HCT116 (cell line): Measurements from ENCODE around the gene PPP1R36. TPM values are rescaled to one million over a fixed set of nuclear protein-coding genes. Genes with fewer than 3 reads are reported as not detected.

Experiments
- ATAC-seq: fragments of 200-7000 bp; cut with Tn5 transposase; 2 replicates; pipeline ENCODE4 v1.9.1; 2020; ENCODE audit warnings: mild to moderate bottlenecking, moderate library complexity
- BruUV-seq: library from RNA; stranded (reverse); fragments of 400-500 nt; replicated peaks from 2 replicates; lab custom pipeline; 2021; lab: Mats Ljungman, UMichigan
- CTCF ChIA-PET: fragments of 300-600 bp; sonication (Branson Sonifier 250); formaldehyde crosslinking; loops from one replicate; lab custom pipeline; 2021; ENCODE audit warnings: antibody characterized with exemption; lab: Charles Lee
- POLR2A ChIA-PET: fragments of 300-600, 350-600 bp; sonication (Branson Sonifier 250); formaldehyde crosslinking; loops from one replicate; lab custom pipeline; 2021; ENCODE audit warnings: antibody characterized with exemption; lab: Charles Lee
- RAD21 ChIA-PET, 2 experiments: fragments of 300-600 bp; sonication (Branson Sonifier 250); formaldehyde crosslinking; loops; one replicate each; lab custom pipeline; 2023; ENCODE audit warnings: low total read pairs in 2 of 2; ENCODE audit not compliant: uncharacterized antibody in 2 of 2, unreplicated experiment in 2 of 2, low non-redundant PET in 1 of 2; lab: Charles Lee
- DNase-seq: peaks from one replicate; pipeline ENCODE4 v3.0.0-alpha.2; 2010; ENCODE audit warnings: low read depth, low spot score
- H2AFZ ChIP-seq: fragments of 200-600 bp; shearing (Covaris generic), sonication (generic); 2 replicates; pipeline ENCODE4 v1.6.1; 2017; ENCODE audit warnings: low read depth, mixed run types, mixed read lengths, antibody characterized with exemption, low read length; ENCODE audit not compliant: poor library complexity, severe bottlenecking
- H3K27ac ChIP-seq: 2 replicates; pipeline ENCODE4 v1.5.1; 2012; ENCODE audit warnings: low read depth, low read length
- H3K27me3 ChIP-seq: fragments of 200-600 bp; sonication (generic); 2 replicates; pipeline ENCODE4 v1.6.1; 2016; ENCODE audit warnings: mixed run types, low read length, mixed read lengths; ENCODE audit not compliant: insufficient read depth
- H3K36me3 ChIP-seq, 2 experiments: fragments of 200-500 bp in 1 of 2; fragments of 200-600 bp in 1 of 2; sonication (Bioruptor generic) in 1 of 2; sonication (generic) in 1 of 2; 2 replicates each; pipeline versions ENCODE4 v1.5.1 to v1.6.1; 2014 to 2016; ENCODE audit warnings: low read length in 2 of 2, inconsistent platforms in 1 of 2, mixed read lengths in 1 of 2, mixed run types in 1 of 2; ENCODE audit not compliant: insufficient read depth in 2 of 2, control insufficient read depth in 1 of 2
- H3K4me1 ChIP-seq, 2 experiments: fragments of 200-600 bp in 1 of 2; sonication (generic) in 1 of 2; 2 replicates each; pipeline versions ENCODE4 v1.5.1 to v1.6.1; 2012 to 2017; ENCODE audit warnings: low read length in 2 of 2, inconsistent platforms in 1 of 2, mild to moderate bottlenecking in 1 of 2, mixed read lengths in 1 of 2, mixed run types in 1 of 2, moderate library complexity in 1 of 2; ENCODE audit not compliant: insufficient read depth in 2 of 2, control insufficient read depth in 1 of 2
- H3K4me2 ChIP-seq: fragments of 200-600 bp; sonication (generic); 2 replicates; pipeline ENCODE4 v1.6.1; 2017; ENCODE audit warnings: mixed run types, low read length, mixed read lengths
- H3K4me3 ChIP-seq, 2 experiments: fragments of 200-600 bp in 1 of 2; sonication (generic) in 1 of 2; replicated peaks in 1 of 2; 2 replicates each; pipeline ENCODE4 v1.5.1; 2011 to 2016; ENCODE audit warnings: low read length in 2 of 2, control low read depth in 1 of 2, low read depth in 1 of 2, mild to moderate bottlenecking in 1 of 2, mixed read lengths in 1 of 2, mixed run types in 1 of 2
- H3K79me2 ChIP-seq: fragments of 200-600 bp; sonication (generic); 2 replicates; pipeline ENCODE4 v1.6.1; 2017; ENCODE audit warnings: mild to moderate bottlenecking, mixed run types, low read length, moderate library complexity, mixed read lengths; ENCODE audit not compliant: insufficient read depth
- H3K9ac ChIP-seq: fragments of 200-600 bp; sonication (generic); 2 replicates; pipeline ENCODE4 v1.6.1; 2016; ENCODE audit warnings: low read length, mixed read lengths
- H3K9me2 ChIP-seq: fragments of 200-600 bp; sonication (generic), shearing (Covaris generic); 2 replicates; pipeline ENCODE4 v1.6.1; 2017; ENCODE audit warnings: mixed run types, mild to moderate bottlenecking, moderate library complexity; ENCODE audit not compliant: insufficient read depth
- H3K9me3 ChIP-seq, 2 experiments: fragments of 200-500 bp in 1 of 2; fragments of 200-600 bp in 1 of 2; sonication (Bioruptor generic) in 1 of 2; sonication (generic) in 1 of 2; 2 replicates each; pipeline ENCODE4 v1.6.1; 2014 to 2017; ENCODE audit warnings: low read length in 2 of 2, mixed read lengths in 2 of 2, inconsistent platforms in 1 of 2, low read depth in 1 of 2, mild to moderate bottlenecking in 1 of 2, mixed run types in 1 of 2, moderate library complexity in 1 of 2; ENCODE audit not compliant: control insufficient read depth in 1 of 2, insufficient read depth in 1 of 2
- H4K20me1 ChIP-seq: fragments of 200-600 bp; sonication (generic), shearing (Covaris generic); 2 replicates; pipeline ENCODE4 v1.6.1; 2017; ENCODE audit warnings: mixed run types, mild to moderate bottlenecking, moderate library complexity; ENCODE audit not compliant: insufficient read depth
- CEBPB ChIP-seq: IDR thresholded peaks from 2 replicates; pipeline ENCODE4 v1.6.1; 2012; ENCODE audit warnings: low read depth
- ELF1 ChIP-seq: IDR thresholded peaks from 2 replicates; pipeline ENCODE4 v1.6.1; 2012; ENCODE audit warnings: low read depth, borderline replicate concordance
- FOSL1 ChIP-seq: IDR thresholded peaks from 2 replicates; pipeline ENCODE4 v1.6.1; 2012; ENCODE audit warnings: low read depth
- POLR2A ChIP-seq: IDR thresholded peaks from 2 replicates; pipeline ENCODE4 v1.7.0; 2011; ENCODE audit warnings: borderline replicate concordance; ENCODE audit not compliant: insufficient read depth, insufficient read length; ENCODE audit errors: extremely low read depth
- POLR2AphosphoS5 ChIP-seq: IDR thresholded peaks from 2 replicates; pipeline ENCODE4 v1.6.1; 2011; ENCODE audit warnings: mild to moderate bottlenecking, low read depth, low read length, moderate library complexity
- YY1 ChIP-seq: IDR thresholded peaks from 2 replicates; pipeline ENCODE4 v1.6.1; 2011; ENCODE audit warnings: low read length, low read depth, moderate library complexity, mild to moderate bottlenecking; ENCODE audit not compliant: insufficient replicate concordance; ENCODE audit errors: extremely low read depth
- ZBTB33 ChIP-seq: IDR thresholded peaks from 2 replicates; pipeline ENCODE4 v1.6.1; 2011; ENCODE audit warnings: mild to moderate bottlenecking, low read length, moderate library complexity; ENCODE audit not compliant: insufficient replicate concordance; ENCODE audit errors: extremely low read depth
- ZFX ChIP-seq: fragments of 450-650 bp; IDR thresholded peaks from 2 replicates; pipeline ENCODE4 v1.6.1; 2017
- ZNF274 ChIP-seq: fragments of 200-500 bp; sonication (Bioruptor generic); IDR thresholded peaks from 2 replicates; pipeline ENCODE4 v1.6.1; 2014; ENCODE audit warnings: mild to moderate bottlenecking, low read depth, low read length, inconsistent platforms
- intact Hi-C: fragments of 100-400 bp; cut with micrococcal nuclease; formaldehyde crosslinking; loops from 2 replicates; pipeline ENCODE4 v1.10.0; 2022
- total RNA-seq: library from RNA; stranded (reverse); gene quantifications from one replicate; pipeline ENCODE4 v1.2.1, GENCODE V29; 2021; ENCODE audit not compliant: unreplicated experiment

Gene PPP1R36
- total RNA-seq, 1 experiment from 2014 or later = 0.47 TPM

- intact Hi-C loops = loop anchor here (2.0 kb wide), 1 partner anchor 165 kb away; no protein-coding TSS in a partner anchor
- Histone ChIP-seq H3K27ac (peak within 1 kb of the TSS; percentile 95), H2AFZ (no peak within 1 kb of the TSS), H3K4me1 (peaks cover 30 to 51% of the 10 kb centered on the region in 2 experiments), H3K27me3 (no peaks in the 10 kb centered on the region), H3K4me3 (peak within 1 kb of the TSS; percentile 74 to 97), H3K9me2 (no peaks in the 10 kb centered on the region), H3K4me2 (peak within 1 kb of the TSS; percentile 89), H3K36me3 (peaks cover 0 to 3% of the 10 kb centered on the region in 2 experiments; a peak in 1 of 4 replicates), H3K9ac (peak within 1 kb of the TSS; percentile 85), H4K20me1 (no peaks in the 10 kb centered on the region), H3K9me3 (no peaks in the 10 kb centered on the region), H3K79me2 (peaks cover 81% of the 10 kb centered on the region)
- TF ChIP-seq POLR2AphosphoS5 (peak; percentile 61), ZBTB33 (peak; percentile 92), ZNF274 (no peak), YY1 (peak; percentile 56), CEBPB (no peak), ELF1 (no peak), POLR2A (peak; percentile 73), FOSL1 (no peak), ZFX (peak; percentile 59)
- no TSS peak for BruUV-seq
- POLR2A ChIA-PET = interaction anchor here (0.6 to 1.3 kb wide), 6 partner anchors 18 to 486 kb away, joined by 3 to 5 read pairs (median 4); partner anchors contain the start of gene MTHFD1
- ATAC-seq (peak; percentile 76), DNase-seq (peak; percentile 90)
- CTCF ChIA-PET = interaction anchor here (3.2 kb wide), 1 partner anchor 8 kb away, joined by 9 read pairs; no protein-coding TSS in a partner anchor
- RAD21 ChIA-PET = interaction anchor here in 1 of 2 experiments (1.0 kb wide), 1 partner anchor 376 kb away, joined by 4 read pairs; the partner anchor contains the start of gene SPTB
Observed at GRCh38 chr14:64503434-64504309, 46.1 kb upstream of the PPP1R36 start, which contains the start of gene ZBTB25. Gene ZBTB25 (minus strand): TSS chr14:64503838. CDS start chr14:64490533, 13,305 bp downstream.
